Spleen (tissue), 11 donors: ENCODE measurements around the gene PPP2R5C. TPM values are rescaled to one million over a fixed set of nuclear protein-coding genes. Genes with fewer than 3 reads are reported as not detected.
A peak's percentile ranks its signal among the peaks of the same experiment; 100 is the strongest.

Experiments used
- DNase-seq: peaks from one replicate; pipeline ENCODE4 v3.0.0-alpha.2; 2020
- H3K27ac ChIP-seq, 8 donors: fragments of 200-600 bp; sonication (generic) in 7 of 8; 1 replicate in 4 of 8; 2 replicates in 4 of 8; pipeline versions ENCODE4 v1.5.0 to v1.8.0; 2016 to 2021; ENCODE audit warnings: inconsistent platforms in 4 of 8, mild to moderate bottlenecking in 4 of 8, moderate library complexity in 1 of 8
- H3K27me3 ChIP-seq, 7 donors: fragments of 200-600 bp; sonication (generic) in 6 of 7; replicated peaks in 1 of 7; 1 replicate in 4 of 7; 2 replicates in 3 of 7; pipeline versions ENCODE4 v1.5.0 to v1.8.0; 2016 to 2021; ENCODE audit warnings: inconsistent platforms in 3 of 7, mild to moderate bottlenecking in 1 of 7
- H3K36me3 ChIP-seq, 6 donors: fragments of 200-600 bp; sonication (generic) in 5 of 6; 1 replicate in 4 of 6; 2 replicates in 2 of 6; pipeline versions ENCODE4 v1.5.0 to v1.8.0; 2016 to 2021; ENCODE audit warnings: inconsistent platforms in 2 of 6
- H3K4me1 ChIP-seq, 6 donors: fragments of 200-600 bp; sonication (generic) in 5 of 6; 1 replicate in 3 of 6; 2 replicates in 3 of 6; pipeline versions ENCODE4 v1.5.0 to v1.8.0; 2016 to 2021; ENCODE audit warnings: inconsistent platforms in 3 of 6
- H3K4me3 ChIP-seq, 8 donors: fragments of 200-600 bp; sonication (generic) in 7 of 8; 1 replicate in 4 of 8; 2 replicates in 4 of 8; pipeline versions ENCODE4 v1.5.0 to v1.8.0; 2016 to 2021; ENCODE audit warnings: inconsistent platforms in 4 of 8, mild to moderate bottlenecking in 4 of 8, moderate library complexity in 2 of 8
- H3K9me3 ChIP-seq, 8 donors: fragments of 200-600 bp; sonication (generic) in 7 of 8; 1 replicate in 4 of 8; 2 replicates in 4 of 8; pipeline versions ENCODE4 v1.5.0 to v1.8.0; 2016 to 2021; ENCODE audit warnings: inconsistent platforms in 4 of 8
- CTCF ChIP-seq, 11 experiments: fragments of 200-600 bp in 7 of 11; fragments of 450-650 bp in 4 of 11; sonication (generic) in 4 of 11; IDR thresholded peaks in 8 of 11; conservative IDR thresholded peaks in 3 of 11; 1 replicate in 7 of 11; 2 replicates in 4 of 11; pipeline versions ENCODE4 v1.4.0 to v1.8.0; 2016 to 2021; ENCODE audit warnings: antibody characterized with exemption in 11 of 11, inconsistent platforms in 4 of 11, mild to moderate bottlenecking in 1 of 11
- POLR2A ChIP-seq, 3 donors: fragments of 450-650 bp; IDR thresholded peaks; one replicate each; pipeline ENCODE4 v1.5.1; 2017; ENCODE audit warnings: antibody characterized with exemption in 3 of 3, mild to moderate bottlenecking in 1 of 3
- POLR2AphosphoS5 ChIP-seq, 3 donors: sonication (generic); formaldehyde crosslinking; IDR thresholded peaks; one replicate each; pipeline ENCODE4 v1.5.1; 2017; ENCODE audit warnings: antibody characterized with exemption in 3 of 3
- WGBS, 5 donors: extraction: QIAGEN DNeasy Blood & Tissue Kit in 3 of 5; methylation state at CpG; one replicate each; pipeline versions ENCODE4 v1.1.5 to v1.1.7; 2013 to 2018; 5-methylcytosine and 5-hydroxymethylcytosine counted together
- intact Hi-C: fragments of 100-400 bp; cut with DNase I; formaldehyde crosslinking; loops from one replicate; pipeline ENCODE4 v1.15.0; 2023; ENCODE audit warnings: low total_unique reads
- polyA plus RNA-seq, 3 donors: library from polyadenylated mRNA; stranded (reverse); fragments of 200-250 nt; gene quantifications; one replicate each; pipeline ENCODE4 v1.2.1, GENCODE V29; 2013
- total RNA-seq, 7 donors: library from RNA; depleted of rRNA in 3 of 7; stranded (reverse); fragments of >200 nt in 3 of 7; fragmentation: NEBNext Ultra II Directional in 4 of 7; extraction: Animal tissue kit (Norgen Biotek cat#: 25700) in 4 of 7; gene quantifications; one replicate each; pipeline versions ENCODE4 v1.1.0 to v1.2.1, GENCODE V29; 2016 to 2021
- donor health status: healthy with polysubstance abuse.
- donor health status: DM: no; HTN: no; CAD: no; lungs with moderate emphysema.
- donor health status: DM: no; HTN: no; CAD: no.
- donor health status: Bipolar disorder and iron deficiency.
- donor health status: healthy.
- donor health status: DM: no; HTN: no; CAD: no.
- donor health status: DM: yes; HTN: yes; CAD: no.

PPP2R5C gene
- total and polyA plus RNA-seq, 10 donors = 80.8 to 322 (median 198) TPM

GRCh38 chr14:101869217-101869616 lies 107.7 kb downstream of the PPP2R5C start:
- WGBS, 5 donors = 92 to 97% (median 95%) methylated on average over 8 of the region's 8 CpGs

GRCh38 chr14:101870273-101870939 lies 108.9 kb downstream of the PPP2R5C start:
- H3K36me3 ChIP-seq = peaks cover 0 to 22% (median 0%) of the 10 kb centered on the region in 6 donors
- DNase-seq = no peak
- H3K4me3 ChIP-seq = no peak overlapping the region
- H3K4me1 ChIP-seq = peaks cover 9 to 91% (median 40%) of the 10 kb centered on the region in 6 donors
- no peaks in the 10 kb centered on the region for H3K9me3 ChIP-seq
- intact Hi-C loops = no loop called here
- H3K27ac ChIP-seq = no peak overlapping the region
- WGBS, 5 donors = 90 to 92% (median 92%) methylated on average over 6 of the region's 6 CpGs
- H3K27me3 ChIP-seq = no peaks in the 10 kb centered on the region
- TF ChIP-seq CTCF (IDR thresholded peaks at IDR 0.05 in 8 of 11, conservative IDR thresholded peaks at IDR 0.05 in 3 of 11) (no peak), POLR2A (IDR thresholded peaks at IDR 0.05) (no peak), POLR2AphosphoS5 (IDR thresholded peaks at IDR 0.05) (no peak)

More at GRCh38 chr14:101869217-101869616, 107.7 kb downstream of the PPP2R5C start:
- intact Hi-C loops = no loop called here
- TF ChIP-seq POLR2A (IDR thresholded peaks at IDR 0.05) = no peak
- TF ChIP-seq POLR2AphosphoS5 (IDR thresholded peaks at IDR 0.05) = no peak
- TF ChIP-seq CTCF (IDR thresholded peaks at IDR 0.05 in 8 of 11, conservative IDR thresholded peaks at IDR 0.05 in 3 of 11) = no peak
- peaks cover 0 to 79% (median 28%) of the 10 kb centered on the region in 6 donors for H3K4me1 ChIP-seq
- H3K36me3 ChIP-seq = peaks cover 0 to 34% (median 5%) of the 10 kb centered on the region in 6 donors
- DNase-seq = no peak
- H3K27me3 ChIP-seq = no peaks in the 10 kb centered on the region
- H3K9me3 ChIP-seq = no peaks in the 10 kb centered on the region
- no peak overlapping the region for H3K4me3 ChIP-seq
- H3K27ac ChIP-seq = no peak overlapping the region

GRCh38 chr14:101872346-101872745 lies 110.8 kb downstream of the PPP2R5C start:
- DNase-seq = no peak
- Histone ChIP-seq H3K27ac (peak overlapping the region in 1 of 8 donors; percentile 29), H3K9me3 (no peaks in the 10 kb centered on the region), H3K36me3 (peaks cover 0 to 10% (median 0%) of the 10 kb centered on the region in 6 donors), H3K4me1 (peaks cover 26 to 99% (median 58%) of the 10 kb centered on the region in 6 donors), H3K27me3 (no peaks in the 10 kb centered on the region), H3K4me3 (no peak overlapping the region)
- WGBS, 5 donors = 94 to 98% (median 95%) methylated on average over 4 of the region's 4 CpGs
- intact Hi-C loops = no loop called here
- TF ChIP-seq POLR2AphosphoS5 (IDR thresholded peaks at IDR 0.05) (no peak), POLR2A (IDR thresholded peaks at IDR 0.05) (no peak), CTCF (IDR thresholded peaks at IDR 0.05 in 8 of 11, conservative IDR thresholded peaks at IDR 0.05 in 3 of 11) (no peak)

- H3K36me3 ChIP-seq = peaks cover 0 to 19% (median 0%) of the 10 kb centered on the region in 6 donors
- no peak for DNase-seq
- WGBS, 5 donors = 93 to 96% (median 95%) methylated on average over 3 of the region's 3 CpGs
- H3K27ac ChIP-seq = peak overlapping the region in 4 of 8 donors; percentile 12 to 90 (median 84)
- no peaks in the 10 kb centered on the region for H3K27me3 ChIP-seq
- no peak overlapping the region for H3K4me3 ChIP-seq
- no peaks in the 10 kb centered on the region for H3K9me3 ChIP-seq
- no peak for TF ChIP-seq POLR2AphosphoS5 (IDR thresholded peaks at IDR 0.05)
- H3K4me1 ChIP-seq = peaks cover 35 to 99% (median 65%) of the 10 kb centered on the region in 6 donors
- intact Hi-C loops = no loop called here
Observed at GRCh38 chr14:101873076-101873825, 111.7 kb downstream of the PPP2R5C start.
